HCT116 (cell line): ENCODE results near the gene TNFSF9. TPM values are rescaled to one million over a fixed set of nuclear protein-coding genes. Genes with fewer than 3 reads are reported as not detected.

Experiments
- ATAC-seq: fragments of 200-7000 bp; cut with Tn5 transposase; 2 replicates; pipeline ENCODE4 v1.9.1; 2020; ENCODE audit warnings: mild to moderate bottlenecking, moderate library complexity
- BruUV-seq: library from RNA; stranded (reverse); fragments of 400-500 nt; replicated peaks from 2 replicates; lab custom pipeline; 2021; lab: Mats Ljungman, UMichigan
- CTCF ChIA-PET: fragments of 300-600 bp; sonication (Branson Sonifier 250); formaldehyde crosslinking; loops from one replicate; lab custom pipeline; 2021; ENCODE audit warnings: antibody characterized with exemption; lab: Charles Lee
- POLR2A ChIA-PET: fragments of 300-600, 350-600 bp; sonication (Branson Sonifier 250); formaldehyde crosslinking; loops from one replicate; lab custom pipeline; 2021; ENCODE audit warnings: antibody characterized with exemption; lab: Charles Lee
- RAD21 ChIA-PET, 2 experiments: fragments of 300-600 bp; sonication (Branson Sonifier 250); formaldehyde crosslinking; loops; one replicate each; lab custom pipeline; 2023; ENCODE audit warnings: low total read pairs in 2 of 2; ENCODE audit not compliant: uncharacterized antibody in 2 of 2, unreplicated experiment in 2 of 2, low non-redundant PET in 1 of 2; lab: Charles Lee
- DNase-seq: peaks from one replicate; pipeline ENCODE4 v3.0.0-alpha.2; 2010; ENCODE audit warnings: low read depth, low spot score
- H2AFZ ChIP-seq: fragments of 200-600 bp; shearing (Covaris generic), sonication (generic); 2 replicates; pipeline ENCODE4 v1.6.1; 2017; ENCODE audit warnings: low read depth, mixed run types, mixed read lengths, antibody characterized with exemption, low read length; ENCODE audit not compliant: poor library complexity, severe bottlenecking
- H3K27ac ChIP-seq: 2 replicates; pipeline ENCODE4 v1.5.1; 2012; ENCODE audit warnings: low read depth, low read length
- H3K27me3 ChIP-seq: fragments of 200-600 bp; sonication (generic); 2 replicates; pipeline ENCODE4 v1.6.1; 2016; ENCODE audit warnings: mixed run types, low read length, mixed read lengths; ENCODE audit not compliant: insufficient read depth
- H3K36me3 ChIP-seq, 2 experiments: fragments of 200-500 bp in 1 of 2; fragments of 200-600 bp in 1 of 2; sonication (Bioruptor generic) in 1 of 2; sonication (generic) in 1 of 2; 2 replicates each; pipeline versions ENCODE4 v1.5.1 to v1.6.1; 2014 to 2016; ENCODE audit warnings: low read length in 2 of 2, inconsistent platforms in 1 of 2, mixed read lengths in 1 of 2, mixed run types in 1 of 2; ENCODE audit not compliant: insufficient read depth in 2 of 2, control insufficient read depth in 1 of 2
- H3K4me1 ChIP-seq, 2 experiments: fragments of 200-600 bp in 1 of 2; sonication (generic) in 1 of 2; 2 replicates each; pipeline versions ENCODE4 v1.5.1 to v1.6.1; 2012 to 2017; ENCODE audit warnings: low read length in 2 of 2, inconsistent platforms in 1 of 2, mild to moderate bottlenecking in 1 of 2, mixed read lengths in 1 of 2, mixed run types in 1 of 2, moderate library complexity in 1 of 2; ENCODE audit not compliant: insufficient read depth in 2 of 2, control insufficient read depth in 1 of 2
- H3K4me2 ChIP-seq: fragments of 200-600 bp; sonication (generic); 2 replicates; pipeline ENCODE4 v1.6.1; 2017; ENCODE audit warnings: mixed run types, low read length, mixed read lengths
- H3K4me3 ChIP-seq, 2 experiments: fragments of 200-600 bp in 1 of 2; sonication (generic) in 1 of 2; replicated peaks in 1 of 2; 2 replicates each; pipeline ENCODE4 v1.5.1; 2011 to 2016; ENCODE audit warnings: low read length in 2 of 2, control low read depth in 1 of 2, low read depth in 1 of 2, mild to moderate bottlenecking in 1 of 2, mixed read lengths in 1 of 2, mixed run types in 1 of 2
- H3K79me2 ChIP-seq: fragments of 200-600 bp; sonication (generic); 2 replicates; pipeline ENCODE4 v1.6.1; 2017; ENCODE audit warnings: mild to moderate bottlenecking, mixed run types, low read length, moderate library complexity, mixed read lengths; ENCODE audit not compliant: insufficient read depth
- H3K9ac ChIP-seq: fragments of 200-600 bp; sonication (generic); 2 replicates; pipeline ENCODE4 v1.6.1; 2016; ENCODE audit warnings: low read length, mixed read lengths
- H3K9me2 ChIP-seq: fragments of 200-600 bp; sonication (generic), shearing (Covaris generic); 2 replicates; pipeline ENCODE4 v1.6.1; 2017; ENCODE audit warnings: mixed run types, mild to moderate bottlenecking, moderate library complexity; ENCODE audit not compliant: insufficient read depth
- H3K9me3 ChIP-seq, 2 experiments: fragments of 200-500 bp in 1 of 2; fragments of 200-600 bp in 1 of 2; sonication (Bioruptor generic) in 1 of 2; sonication (generic) in 1 of 2; 2 replicates each; pipeline ENCODE4 v1.6.1; 2014 to 2017; ENCODE audit warnings: low read length in 2 of 2, mixed read lengths in 2 of 2, inconsistent platforms in 1 of 2, low read depth in 1 of 2, mild to moderate bottlenecking in 1 of 2, mixed run types in 1 of 2, moderate library complexity in 1 of 2; ENCODE audit not compliant: control insufficient read depth in 1 of 2, insufficient read depth in 1 of 2
- H4K20me1 ChIP-seq: fragments of 200-600 bp; sonication (generic), shearing (Covaris generic); 2 replicates; pipeline ENCODE4 v1.6.1; 2017; ENCODE audit warnings: mixed run types, mild to moderate bottlenecking, moderate library complexity; ENCODE audit not compliant: insufficient read depth
- EZH2 ChIP-seq: fragments of 200-600 bp; sonication (generic); IDR thresholded peaks from 2 replicates; pipeline ENCODE4 v1.6.1; 2017; ENCODE audit warnings: antibody characterized with exemption, mixed run types
- FOSL1 ChIP-seq: IDR thresholded peaks from 2 replicates; pipeline ENCODE4 v1.6.1; 2012; ENCODE audit warnings: low read depth
- TCF7L2 ChIP-seq: IDR thresholded peaks from 2 replicates; pipeline ENCODE4 v1.7.0; 2011; ENCODE audit warnings: borderline replicate concordance, inconsistent platforms; ENCODE audit not compliant: insufficient read depth, insufficient read length; ENCODE audit errors: extremely low read depth
- ZFX ChIP-seq: fragments of 450-650 bp; IDR thresholded peaks from 2 replicates; pipeline ENCODE4 v1.6.1; 2017
- ZNF274 ChIP-seq: fragments of 200-500 bp; sonication (Bioruptor generic); IDR thresholded peaks from 2 replicates; pipeline ENCODE4 v1.6.1; 2014; ENCODE audit warnings: mild to moderate bottlenecking, low read depth, low read length, inconsistent platforms
- intact Hi-C: fragments of 100-400 bp; cut with micrococcal nuclease; formaldehyde crosslinking; loops from 2 replicates; pipeline ENCODE4 v1.10.0; 2022
- total RNA-seq: library from RNA; stranded (reverse); gene quantifications from one replicate; pipeline ENCODE4 v1.2.1, GENCODE V29; 2021; ENCODE audit not compliant: unreplicated experiment
- TF ChIP-seq, protein P1 (sequence below): IDR thresholded peaks from 2 replicates; pipeline ENCODE4 v1.6.1; 2011; ENCODE audit warnings: mild to moderate bottlenecking, low read length, moderate library complexity; ENCODE audit not compliant: insufficient replicate concordance; ENCODE audit errors: extremely low read depth

Gene TNFSF9
- total RNA-seq, 1 experiment from 2014 or later, result 25.1 TPM

DNA sequence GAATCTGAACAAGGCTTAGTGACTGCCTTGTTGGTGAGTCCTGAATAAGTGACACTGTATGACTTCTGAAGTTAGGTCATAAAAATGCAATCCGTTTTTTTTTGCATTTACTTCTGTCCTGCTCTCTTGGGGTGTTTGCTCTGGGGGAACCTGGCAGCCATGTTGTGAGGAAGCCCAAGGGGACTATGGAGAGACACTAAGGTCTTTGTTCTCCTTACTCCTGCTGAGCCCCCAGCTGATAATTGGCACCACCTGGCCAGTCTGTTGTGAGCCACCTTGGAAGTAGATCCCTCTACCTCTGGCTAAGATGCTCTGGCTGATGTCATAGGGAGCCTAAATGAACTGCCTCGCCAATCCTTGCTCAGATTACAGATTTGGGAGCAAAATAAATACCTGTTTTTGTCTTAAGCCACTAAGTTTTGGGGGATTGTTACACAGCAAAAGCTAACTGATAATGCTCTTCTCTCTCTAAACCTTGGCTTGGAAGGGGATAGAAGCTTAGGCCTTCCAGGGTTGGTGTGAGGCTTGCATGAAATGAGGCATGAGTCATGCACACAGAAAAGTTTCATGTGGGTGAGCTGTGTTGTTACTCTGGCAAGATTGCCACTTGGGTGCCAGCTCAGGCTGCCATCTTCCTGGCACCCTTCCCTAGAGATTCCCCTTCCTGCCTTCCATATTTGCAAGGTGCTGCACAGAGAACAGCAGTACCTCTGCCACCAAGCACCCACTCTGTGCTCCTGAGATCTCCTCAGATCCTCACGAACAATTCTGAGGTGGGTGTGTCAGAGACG is 38.8 kb upstream of the TNFSF9 start:
- Histone ChIP-seq H3K9ac (no peak overlapping the region), H3K9me2 (no peaks in the 10 kb centered on the region), H3K79me2 (no peaks in the 10 kb centered on the region), H3K36me3 (no peaks in the 10 kb centered on the region), H3K4me2 (no peak overlapping the region), H3K4me1 (no peaks in the 10 kb centered on the region), H4K20me1 (no peaks in the 10 kb centered on the region), H3K27ac (no peak overlapping the region), H3K27me3 (no peaks in the 10 kb centered on the region), H2AFZ (no peak overlapping the region), H3K9me3 (peaks cover 0 to 10% of the 10 kb centered on the region in 2 experiments; a peak in 1 of 4 replicates), H3K4me3 (no peak overlapping the region)
- BruUV-seq, result no TSS peak
- intact Hi-C loops, result no loop called here
- DNase-seq (no peak), ATAC-seq (no peak)
- ChIA-PET RAD21 (no interaction called here), CTCF (interaction anchor here (0.6 kb wide), 1 partner anchor 25 kb away, joined by 3 read pairs; no protein-coding TSS in a partner anchor), POLR2A (no interaction called here)
- TF ChIP-seq ZNF274, result no peak
- TF ChIP-seq EZH2, result no peak
- TF ChIP-seq FOSL1, result no peak
- TF ChIP-seq, protein P1, sequence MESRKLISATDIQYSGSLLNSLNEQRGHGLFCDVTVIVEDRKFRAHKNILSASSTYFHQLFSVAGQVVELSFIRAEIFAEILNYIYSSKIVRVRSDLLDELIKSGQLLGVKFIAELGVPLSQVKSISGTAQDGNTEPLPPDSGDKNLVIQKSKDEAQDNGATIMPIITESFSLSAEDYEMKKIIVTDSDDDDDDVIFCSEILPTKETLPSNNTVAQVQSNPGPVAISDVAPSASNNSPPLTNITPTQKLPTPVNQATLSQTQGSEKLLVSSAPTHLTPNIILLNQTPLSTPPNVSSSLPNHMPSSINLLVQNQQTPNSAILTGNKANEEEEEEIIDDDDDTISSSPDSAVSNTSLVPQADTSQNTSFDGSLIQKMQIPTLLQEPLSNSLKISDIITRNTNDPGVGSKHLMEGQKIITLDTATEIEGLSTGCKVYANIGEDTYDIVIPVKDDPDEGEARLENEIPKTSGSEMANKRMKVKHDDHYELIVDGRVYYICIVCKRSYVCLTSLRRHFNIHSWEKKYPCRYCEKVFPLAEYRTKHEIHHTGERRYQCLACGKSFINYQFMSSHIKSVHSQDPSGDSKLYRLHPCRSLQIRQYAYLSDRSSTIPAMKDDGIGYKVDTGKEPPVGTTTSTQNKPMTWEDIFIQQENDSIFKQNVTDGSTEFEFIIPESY, result no peak
- TF ChIP-seq TCF7L2, result no peak
- no peak for TF ChIP-seq ZFX
